Measurements from ENCODE around the gene SPECC1L. TPM values are rescaled to one million over a fixed set of nuclear protein-coding genes. Genes with fewer than 3 reads are reported as not detected.

The SPECC1L gene
- total and polyA plus RNA-seq, 2 of the 8 experiments (the other 6 are each of a cell fraction or from before 2014, with no cell fraction given): 15.7 to 61.6 TPM

- TF ChIP-seq, protein P1, sequence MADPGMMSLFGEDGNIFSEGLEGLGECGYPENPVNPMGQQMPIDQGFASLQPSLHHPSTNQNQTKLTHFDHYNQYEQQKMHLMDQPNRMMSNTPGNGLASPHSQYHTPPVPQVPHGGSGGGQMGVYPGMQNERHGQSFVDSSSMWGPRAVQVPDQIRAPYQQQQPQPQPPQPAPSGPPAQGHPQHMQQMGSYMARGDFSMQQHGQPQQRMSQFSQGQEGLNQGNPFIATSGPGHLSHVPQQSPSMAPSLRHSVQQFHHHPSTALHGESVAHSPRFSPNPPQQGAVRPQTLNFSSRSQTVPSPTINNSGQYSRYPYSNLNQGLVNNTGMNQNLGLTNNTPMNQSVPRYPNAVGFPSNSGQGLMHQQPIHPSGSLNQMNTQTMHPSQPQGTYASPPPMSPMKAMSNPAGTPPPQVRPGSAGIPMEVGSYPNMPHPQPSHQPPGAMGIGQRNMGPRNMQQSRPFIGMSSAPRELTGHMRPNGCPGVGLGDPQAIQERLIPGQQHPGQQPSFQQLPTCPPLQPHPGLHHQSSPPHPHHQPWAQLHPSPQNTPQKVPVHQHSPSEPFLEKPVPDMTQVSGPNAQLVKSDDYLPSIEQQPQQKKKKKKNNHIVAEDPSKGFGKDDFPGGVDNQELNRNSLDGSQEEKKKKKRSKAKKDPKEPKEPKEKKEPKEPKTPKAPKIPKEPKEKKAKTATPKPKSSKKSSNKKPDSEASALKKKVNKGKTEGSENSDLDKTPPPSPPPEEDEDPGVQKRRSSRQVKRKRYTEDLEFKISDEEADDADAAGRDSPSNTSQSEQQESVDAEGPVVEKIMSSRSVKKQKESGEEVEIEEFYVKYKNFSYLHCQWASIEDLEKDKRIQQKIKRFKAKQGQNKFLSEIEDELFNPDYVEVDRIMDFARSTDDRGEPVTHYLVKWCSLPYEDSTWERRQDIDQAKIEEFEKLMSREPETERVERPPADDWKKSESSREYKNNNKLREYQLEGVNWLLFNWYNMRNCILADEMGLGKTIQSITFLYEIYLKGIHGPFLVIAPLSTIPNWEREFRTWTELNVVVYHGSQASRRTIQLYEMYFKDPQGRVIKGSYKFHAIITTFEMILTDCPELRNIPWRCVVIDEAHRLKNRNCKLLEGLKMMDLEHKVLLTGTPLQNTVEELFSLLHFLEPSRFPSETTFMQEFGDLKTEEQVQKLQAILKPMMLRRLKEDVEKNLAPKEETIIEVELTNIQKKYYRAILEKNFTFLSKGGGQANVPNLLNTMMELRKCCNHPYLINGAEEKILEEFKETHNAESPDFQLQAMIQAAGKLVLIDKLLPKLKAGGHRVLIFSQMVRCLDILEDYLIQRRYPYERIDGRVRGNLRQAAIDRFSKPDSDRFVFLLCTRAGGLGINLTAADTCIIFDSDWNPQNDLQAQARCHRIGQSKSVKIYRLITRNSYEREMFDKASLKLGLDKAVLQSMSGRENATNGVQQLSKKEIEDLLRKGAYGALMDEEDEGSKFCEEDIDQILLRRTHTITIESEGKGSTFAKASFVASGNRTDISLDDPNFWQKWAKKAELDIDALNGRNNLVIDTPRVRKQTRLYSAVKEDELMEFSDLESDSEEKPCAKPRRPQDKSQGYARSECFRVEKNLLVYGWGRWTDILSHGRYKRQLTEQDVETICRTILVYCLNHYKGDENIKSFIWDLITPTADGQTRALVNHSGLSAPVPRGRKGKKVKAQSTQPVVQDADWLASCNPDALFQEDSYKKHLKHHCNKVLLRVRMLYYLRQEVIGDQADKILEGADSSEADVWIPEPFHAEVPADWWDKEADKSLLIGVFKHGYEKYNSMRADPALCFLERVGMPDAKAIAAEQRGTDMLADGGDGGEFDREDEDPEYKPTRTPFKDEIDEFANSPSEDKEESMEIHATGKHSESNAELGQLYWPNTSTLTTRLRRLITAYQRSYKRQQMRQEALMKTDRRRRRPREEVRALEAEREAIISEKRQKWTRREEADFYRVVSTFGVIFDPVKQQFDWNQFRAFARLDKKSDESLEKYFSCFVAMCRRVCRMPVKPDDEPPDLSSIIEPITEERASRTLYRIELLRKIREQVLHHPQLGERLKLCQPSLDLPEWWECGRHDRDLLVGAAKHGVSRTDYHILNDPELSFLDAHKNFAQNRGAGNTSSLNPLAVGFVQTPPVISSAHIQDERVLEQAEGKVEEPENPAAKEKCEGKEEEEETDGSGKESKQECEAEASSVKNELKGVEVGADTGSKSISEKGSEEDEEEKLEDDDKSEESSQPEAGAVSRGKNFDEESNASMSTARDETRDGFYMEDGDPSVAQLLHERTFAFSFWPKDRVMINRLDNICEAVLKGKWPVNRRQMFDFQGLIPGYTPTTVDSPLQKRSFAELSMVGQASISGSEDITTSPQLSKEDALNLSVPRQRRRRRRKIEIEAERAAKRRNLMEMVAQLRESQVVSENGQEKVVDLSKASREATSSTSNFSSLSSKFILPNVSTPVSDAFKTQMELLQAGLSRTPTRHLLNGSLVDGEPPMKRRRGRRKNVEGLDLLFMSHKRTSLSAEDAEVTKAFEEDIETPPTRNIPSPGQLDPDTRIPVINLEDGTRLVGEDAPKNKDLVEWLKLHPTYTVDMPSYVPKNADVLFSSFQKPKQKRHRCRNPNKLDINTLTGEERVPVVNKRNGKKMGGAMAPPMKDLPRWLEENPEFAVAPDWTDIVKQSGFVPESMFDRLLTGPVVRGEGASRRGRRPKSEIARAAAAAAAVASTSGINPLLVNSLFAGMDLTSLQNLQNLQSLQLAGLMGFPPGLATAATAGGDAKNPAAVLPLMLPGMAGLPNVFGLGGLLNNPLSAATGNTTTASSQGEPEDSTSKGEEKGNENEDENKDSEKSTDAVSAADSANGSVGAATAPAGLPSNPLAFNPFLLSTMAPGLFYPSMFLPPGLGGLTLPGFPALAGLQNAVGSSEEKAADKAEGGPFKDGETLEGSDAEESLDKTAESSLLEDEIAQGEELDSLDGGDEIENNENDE (IDR thresholded peaks at IDR 0.05; ENCODE audit: insufficient replicate concordance, low read length): no peak
- TF ChIP-seq, protein P2, sequence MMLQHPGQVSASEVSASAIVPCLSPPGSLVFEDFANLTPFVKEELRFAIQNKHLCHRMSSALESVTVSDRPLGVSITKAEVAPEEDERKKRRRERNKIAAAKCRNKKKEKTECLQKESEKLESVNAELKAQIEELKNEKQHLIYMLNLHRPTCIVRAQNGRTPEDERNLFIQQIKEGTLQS (IDR thresholded peaks at IDR 0.05; ENCODE audit: insufficient read depth, low read depth, low read length): no peak
- TF ChIP-seq POLR2A (IDR thresholded peaks at IDR 0.05; ENCODE audit: control extremely low read depth in 1 of 2, low read depth in 2 of 2, low read length in 2 of 2) (no peak), RNF2 (IDR thresholded peaks at IDR 0.05; ENCODE audit: borderline replicate concordance, low read depth, low read length, missing control alignments, poor library complexity, severe bottlenecking) (no peak), JUN (IDR thresholded peaks at IDR 0.05; ENCODE audit: low read depth, low read length) (no peak), SIX5 (IDR thresholded peaks at IDR 0.05; ENCODE audit: low read depth, low read length) (no peak), SP2 (IDR thresholded peaks at IDR 0.05; ENCODE audit: low read length) (no peak), KDM5A (IDR thresholded peaks at IDR 0.05; ENCODE audit: low read length) (no peak), CREB1 (IDR thresholded peaks at IDR 0.05) (no peak), SIRT6 (IDR thresholded peaks at IDR 0.05; ENCODE audit: low read length) (no peak), KDM4A (IDR thresholded peaks at IDR 0.05; ENCODE audit: low read depth, low read length, severe bottlenecking) (no peak), BACH1 (IDR thresholded peaks at IDR 0.05; ENCODE audit: low read length) (no peak), BRCA1 (IDR thresholded peaks at IDR 0.05; ENCODE audit: low read depth, low read length) (no peak)
Observed at GRCh38 chr22:24398409-24398808, 127.8 kb downstream of the SPECC1L start (continued).
